GM21717 (cell line): Measurements from ENCODE around the gene PKD1.
A peak's percentile ranks its signal among the peaks of the same experiment; 100 is the strongest.

Experiments
- ATAC-seq: cut with Tn5 transposase; IDR thresholded peaks from one replicate; pipeline ENCODE4 v1.9.1; 2021; ENCODE audit warnings: mild to moderate bottlenecking, moderate library complexity; ENCODE audit not compliant: unreplicated experiment

PKD1 gene

DNA sequence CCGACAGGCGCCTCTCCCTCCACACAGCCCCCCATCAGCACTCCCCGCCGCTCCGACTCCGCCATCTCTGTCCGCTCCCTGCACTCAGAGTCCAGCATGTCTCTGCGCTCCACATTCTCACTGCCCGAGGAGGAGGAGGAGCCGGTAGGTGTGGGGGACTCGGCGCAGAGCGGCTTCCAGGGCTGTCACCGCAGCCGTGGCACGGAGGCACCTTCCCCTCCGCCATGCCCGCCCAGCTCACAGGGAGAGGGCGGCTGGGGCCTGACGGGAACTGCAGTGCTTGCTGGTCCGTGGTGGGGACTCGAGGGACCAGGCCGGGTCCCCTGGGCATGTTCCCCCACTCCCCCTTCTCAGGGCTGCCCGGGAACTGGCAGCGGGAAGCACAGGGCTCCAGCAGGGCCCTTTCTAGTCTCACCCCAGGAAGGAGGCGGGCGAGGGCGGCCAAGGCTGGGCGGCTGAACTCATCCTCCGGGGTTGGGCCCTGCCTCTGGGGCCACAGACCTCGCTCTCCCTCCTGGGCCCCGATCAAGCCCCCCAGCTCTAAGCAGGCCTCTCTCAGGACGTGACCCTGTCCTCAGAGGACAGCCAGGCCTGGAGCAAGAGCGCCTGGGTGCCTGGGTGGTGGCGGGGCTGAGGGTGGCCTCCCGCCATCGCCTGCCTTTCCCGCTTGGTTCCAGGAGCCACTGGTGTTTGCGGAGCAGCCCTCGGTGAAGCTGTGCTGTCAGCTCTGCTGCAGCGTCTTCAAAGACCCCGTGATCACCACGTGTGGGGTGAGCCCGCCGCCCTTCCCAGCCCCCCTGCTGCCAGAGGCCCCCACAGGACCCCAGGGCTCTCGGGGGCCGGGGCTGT lies 35.1 kb upstream of the PKD1 start:
- no peak for ATAC-seq

DNA sequence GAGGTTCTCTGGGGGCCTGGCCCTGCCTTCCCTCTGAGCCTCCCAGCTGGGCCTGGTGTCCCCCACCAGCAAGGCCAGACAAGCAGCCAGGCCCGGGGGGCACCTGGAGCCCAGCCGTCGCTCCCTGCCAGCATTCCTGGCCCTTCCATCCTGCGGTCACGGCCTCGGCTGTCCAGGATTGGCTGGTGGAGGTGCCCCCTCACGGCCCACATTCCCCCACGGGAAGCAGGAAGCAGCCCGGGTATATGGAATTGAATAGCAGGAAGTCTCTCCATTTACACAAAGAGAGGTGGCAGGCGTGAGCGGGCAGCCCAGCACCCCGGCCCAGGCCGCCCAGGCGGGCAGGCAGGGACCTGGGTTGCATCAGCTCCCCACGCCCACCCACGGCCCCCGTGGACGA lies 34.4 kb upstream of the PKD1 start:
- no peak for ATAC-seq

DNA sequence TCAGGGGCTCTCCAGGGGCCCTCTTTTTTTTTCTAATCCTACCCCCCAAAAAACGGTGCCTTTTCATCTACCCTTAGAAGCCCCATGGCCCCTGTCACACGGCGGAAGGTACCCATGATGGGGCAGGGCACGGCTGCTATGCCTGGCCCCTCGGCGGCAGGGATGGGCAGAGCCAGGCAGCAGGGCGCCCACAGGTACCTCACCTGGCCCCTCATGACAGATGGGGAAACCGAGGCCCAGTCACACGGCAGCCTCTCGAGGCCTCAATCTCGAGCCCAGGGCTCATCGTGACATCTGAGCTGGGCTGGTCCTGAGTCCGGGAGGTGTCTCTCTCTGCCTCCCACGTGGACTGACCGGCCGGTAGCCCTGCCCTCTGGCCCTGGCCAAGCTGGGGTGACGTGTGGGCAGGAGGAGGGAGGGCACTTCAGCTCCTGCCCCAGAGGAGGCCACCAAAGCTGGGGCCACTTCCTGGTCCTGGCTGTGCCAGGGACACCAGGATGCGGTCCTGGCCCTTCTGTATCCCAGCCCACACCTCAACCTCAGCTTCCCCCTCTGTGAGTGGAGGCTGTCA lies 31.5 kb upstream of the PKD1 start:
- no peak for ATAC-seq

DNA sequence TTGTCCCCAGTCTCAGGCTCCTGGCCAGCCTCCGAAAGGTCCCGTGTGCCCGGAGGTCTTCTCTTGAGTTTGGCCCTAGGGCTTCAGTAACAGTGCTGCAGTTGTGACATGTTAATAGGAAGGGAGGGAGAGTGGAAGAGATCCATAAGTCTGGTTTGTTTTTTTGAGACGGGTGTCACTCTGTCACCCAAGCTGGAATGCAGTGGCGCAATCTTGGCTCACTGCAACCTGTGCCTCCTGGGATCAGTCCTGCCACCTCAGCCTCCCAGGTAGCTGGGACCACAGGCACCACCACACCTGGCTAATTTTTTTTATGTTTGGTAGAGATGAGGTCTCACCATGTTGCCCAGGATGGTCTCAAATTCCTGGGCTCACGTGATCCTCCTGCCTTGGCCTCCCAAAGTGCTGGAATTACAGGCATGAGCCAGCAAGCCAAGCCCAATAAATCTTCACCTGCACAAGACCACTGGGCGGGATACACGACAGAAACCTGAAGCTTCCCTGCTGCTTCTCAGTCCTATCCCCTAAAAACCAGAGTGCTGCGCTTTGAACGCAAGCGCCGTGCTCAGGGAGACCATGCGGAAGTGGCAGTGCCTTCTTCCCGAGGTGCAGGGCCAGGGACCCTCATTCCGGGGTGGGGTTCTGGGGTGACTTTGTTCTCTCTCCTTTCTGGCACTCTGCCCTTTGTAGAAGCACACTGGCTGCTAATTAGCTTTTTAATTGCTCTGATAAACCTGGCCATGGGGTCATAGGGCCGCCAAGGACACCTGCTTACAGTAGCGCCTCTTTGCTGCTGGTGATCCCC lies 30.8 kb upstream of the PKD1 start:
- no peak for ATAC-seq

DNA sequence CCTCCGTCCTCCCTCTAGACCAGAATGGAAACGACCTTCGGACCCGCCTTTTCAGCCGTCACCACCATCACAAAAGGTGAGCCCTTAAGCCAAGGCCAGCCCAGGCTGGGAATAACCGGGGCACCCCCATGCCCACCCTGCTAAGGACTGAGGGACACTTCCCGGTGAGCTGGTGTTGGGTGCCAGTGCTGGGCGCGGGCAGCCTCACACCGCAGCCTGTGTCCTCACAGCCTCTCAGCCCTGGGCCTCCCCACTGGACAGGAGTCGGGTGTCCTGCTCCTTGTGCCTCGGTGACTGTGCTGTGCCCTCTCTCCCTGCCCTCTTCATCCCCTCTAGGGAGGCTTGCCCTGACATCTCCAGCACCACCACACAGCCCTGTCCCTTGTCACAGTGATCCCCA lies 30.2 kb upstream of the PKD1 start:
- no peak for ATAC-seq

DNA sequence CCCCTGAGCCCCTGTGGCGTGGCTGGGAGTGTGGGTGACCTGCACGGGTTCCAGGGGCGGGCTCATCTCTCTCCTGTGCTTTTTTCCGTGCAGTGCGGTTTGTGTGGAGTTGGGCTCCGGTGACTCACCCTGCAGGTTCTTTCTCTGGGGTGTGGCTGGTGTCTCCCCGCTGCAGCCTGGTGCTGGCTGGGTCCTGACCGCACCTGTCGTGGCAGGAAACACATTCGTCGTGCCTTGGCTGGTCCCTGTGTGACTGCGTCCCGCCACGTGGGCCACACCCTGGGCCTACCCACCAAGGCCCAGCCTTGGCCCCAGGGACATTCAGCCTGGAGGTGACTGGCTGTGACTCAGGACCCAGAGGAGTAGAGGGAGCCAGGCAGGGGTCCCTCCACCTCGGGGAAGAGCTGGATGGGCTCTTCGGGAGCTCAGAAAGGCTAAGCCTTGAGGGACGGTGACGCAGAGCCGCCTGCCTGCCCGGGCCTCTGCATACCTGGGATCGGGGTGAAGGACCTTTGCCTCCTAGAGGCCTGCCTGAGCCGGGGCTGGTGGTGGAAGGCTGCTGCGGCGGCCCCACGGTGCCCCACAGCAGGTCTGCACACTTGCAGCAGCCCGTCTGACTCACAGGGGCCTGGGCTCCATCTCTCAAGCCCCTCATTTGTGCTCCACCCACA lies 27.6 kb upstream of the PKD1 start:
- ATAC-seq: no peak

DNA sequence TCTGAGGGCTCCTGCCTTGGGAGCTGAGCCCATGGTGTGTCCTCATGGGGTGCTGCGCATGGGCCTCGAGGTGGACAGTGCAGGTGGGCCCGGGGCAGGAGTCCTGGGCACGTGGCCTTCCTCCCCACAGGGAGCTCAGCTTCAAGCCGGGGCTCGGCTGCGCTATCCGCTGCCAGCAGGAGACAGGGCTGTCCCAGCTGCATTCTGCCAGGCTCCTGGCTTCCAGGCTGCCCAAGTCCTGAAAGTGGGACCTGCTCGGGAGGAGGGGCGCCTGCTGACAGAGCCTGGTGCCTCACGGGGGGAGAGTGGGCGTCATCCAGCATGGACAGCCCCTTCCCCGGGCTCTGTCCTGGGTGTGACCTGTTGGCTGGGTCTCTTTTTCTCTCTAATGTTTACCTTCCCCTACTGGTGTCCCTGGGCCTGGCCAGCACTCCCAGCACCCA lies 27.0 kb upstream of the PKD1 start:
- ATAC-seq: no peak

DNA sequence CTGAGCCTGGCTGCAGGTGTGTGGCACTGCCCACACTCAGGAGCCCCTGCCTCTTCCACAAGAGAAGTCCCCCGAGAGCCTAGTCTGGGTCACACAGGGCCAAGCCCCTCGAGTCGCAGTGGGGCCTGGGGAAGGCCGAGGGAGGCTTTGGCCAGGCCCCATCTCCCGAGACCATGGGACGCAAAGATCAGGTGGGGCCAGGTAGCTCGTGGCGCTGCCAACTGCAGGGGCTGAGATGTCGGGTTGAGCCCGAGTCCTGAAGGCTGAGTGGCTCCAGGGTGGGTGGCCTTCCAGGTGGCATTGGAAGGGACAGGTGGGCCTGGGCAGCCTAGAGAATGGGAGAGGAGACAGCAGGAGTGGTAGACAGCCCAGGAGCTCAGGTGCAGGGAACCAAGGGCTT lies 26.2 kb upstream of the PKD1 start:
- ATAC-seq: no peak

DNA sequence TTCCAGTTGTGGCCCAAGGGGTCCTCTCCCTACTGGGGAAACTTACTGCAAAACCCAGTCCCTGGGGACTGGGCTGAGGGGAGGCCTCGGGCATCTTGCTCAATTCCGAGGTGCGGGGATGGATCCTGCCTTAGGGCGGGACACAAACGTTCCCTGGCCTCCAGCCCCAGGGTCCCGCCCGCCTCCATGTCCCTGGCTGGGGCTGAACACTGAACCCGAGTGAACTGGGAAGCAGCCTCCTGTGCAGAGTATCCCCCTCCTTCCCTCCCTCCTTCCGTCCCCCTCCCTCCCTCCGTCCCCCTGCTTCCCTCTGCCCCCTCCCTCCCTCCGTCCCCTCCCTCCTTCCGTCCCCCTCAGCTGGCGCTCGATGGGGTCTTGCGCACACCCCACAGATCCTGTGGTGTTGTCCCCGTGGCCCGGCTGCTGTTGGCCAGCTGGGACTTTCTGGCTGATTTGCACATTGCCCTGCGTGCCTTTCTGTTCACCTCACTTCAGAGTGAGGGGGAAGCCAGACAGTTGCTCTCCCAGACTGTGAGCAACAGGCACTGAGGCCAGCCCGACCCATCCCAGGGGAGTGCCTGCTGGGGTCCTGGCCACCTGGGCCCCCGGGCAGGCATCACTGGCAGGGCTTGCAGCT lies 25.3 kb upstream of the PKD1 start:
- ATAC-seq: no peak

DNA sequence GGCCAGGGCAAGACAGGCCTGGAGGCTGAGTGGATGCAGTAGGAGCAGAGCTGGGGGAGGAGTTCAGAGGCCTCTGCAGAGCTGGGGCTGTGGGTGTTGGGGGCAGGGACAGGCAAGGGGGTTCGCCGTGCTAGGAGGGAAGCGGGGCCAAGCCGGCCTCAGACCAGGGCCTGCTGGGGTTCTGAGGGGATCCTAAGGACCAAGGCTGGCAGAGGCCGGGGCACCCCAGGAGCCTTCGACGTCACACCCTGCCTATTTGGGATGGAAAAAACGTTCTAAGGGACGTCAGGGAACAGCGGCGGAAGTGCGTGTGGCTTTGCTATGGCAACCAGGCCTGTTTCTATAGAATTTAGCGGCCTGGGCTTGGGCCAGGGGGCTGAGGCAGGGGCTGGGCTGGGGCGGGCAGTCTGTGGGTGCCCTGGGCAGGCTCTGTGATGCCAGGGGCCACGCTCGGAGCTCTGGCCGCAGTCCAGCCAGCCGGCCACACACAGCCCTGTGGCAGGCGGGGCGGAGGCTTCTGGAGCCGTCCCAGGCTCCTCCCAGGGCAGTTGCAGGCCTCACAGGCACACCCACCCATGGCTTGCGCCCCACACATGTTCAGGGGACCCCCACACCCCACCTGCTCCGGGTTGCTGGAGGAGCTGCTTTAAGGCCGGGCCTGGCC lies 23.6 kb upstream of the PKD1 start:
- no peak for ATAC-seq

DNA sequence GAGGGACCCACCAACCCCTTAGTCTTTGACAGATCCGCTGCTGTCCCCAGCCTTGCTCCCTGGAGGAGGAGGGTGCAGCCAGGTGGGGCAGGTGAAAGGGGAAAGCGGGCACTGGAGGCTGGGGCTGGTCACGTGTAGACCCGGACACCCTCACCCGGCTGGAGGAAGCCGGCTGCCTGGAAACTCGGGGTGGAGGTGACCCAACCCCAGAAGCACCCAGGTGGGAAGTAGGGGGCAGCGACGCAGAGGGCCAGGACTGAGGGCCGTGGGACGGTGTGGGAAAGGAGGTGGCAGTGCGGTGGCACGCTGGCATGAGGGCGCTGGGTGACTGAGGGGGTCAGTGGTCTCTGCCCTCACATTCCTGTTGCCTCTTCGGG lies 22.6 kb upstream of the PKD1 start:
- ATAC-seq: no peak

DNA sequence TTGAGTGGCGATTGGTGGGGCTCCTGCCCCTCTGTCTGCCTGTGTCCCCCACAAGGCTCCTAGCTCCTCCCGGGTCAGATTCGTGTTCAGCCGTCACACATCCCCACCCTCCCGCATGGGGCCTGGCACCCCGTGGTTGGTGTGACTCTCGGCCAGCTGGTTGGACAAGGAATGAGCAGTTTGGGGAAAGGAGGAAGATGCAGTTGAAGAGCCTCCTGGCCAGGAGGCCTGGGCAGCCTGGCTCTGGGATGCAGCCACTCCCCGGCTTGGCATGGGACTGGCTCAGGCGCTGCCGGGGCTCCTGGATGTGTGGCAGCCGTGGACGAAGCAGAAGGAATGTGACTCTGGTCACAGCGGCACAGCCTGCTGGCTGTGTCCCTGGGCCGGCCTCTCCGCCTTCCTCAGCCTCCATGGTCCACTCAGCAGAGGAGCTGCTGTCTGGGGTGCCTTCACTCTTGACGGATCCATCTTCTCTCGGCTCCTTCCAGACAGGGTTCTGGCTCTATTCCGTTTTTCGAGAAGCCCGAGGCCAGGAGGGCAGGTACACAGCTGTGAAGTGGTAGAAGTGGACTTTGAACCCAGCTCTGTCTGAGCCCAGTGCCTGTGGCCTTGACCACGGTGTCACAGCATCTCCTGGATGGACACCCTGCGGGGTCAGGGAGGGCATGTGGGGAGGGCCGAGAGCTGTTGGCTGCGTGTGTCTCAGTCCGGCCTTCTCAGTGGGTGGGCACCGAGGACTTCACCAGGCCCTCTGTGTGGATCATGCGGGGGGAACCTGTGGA lies 22.0 kb upstream of the PKD1 start:
- no peak for ATAC-seq

DNA sequence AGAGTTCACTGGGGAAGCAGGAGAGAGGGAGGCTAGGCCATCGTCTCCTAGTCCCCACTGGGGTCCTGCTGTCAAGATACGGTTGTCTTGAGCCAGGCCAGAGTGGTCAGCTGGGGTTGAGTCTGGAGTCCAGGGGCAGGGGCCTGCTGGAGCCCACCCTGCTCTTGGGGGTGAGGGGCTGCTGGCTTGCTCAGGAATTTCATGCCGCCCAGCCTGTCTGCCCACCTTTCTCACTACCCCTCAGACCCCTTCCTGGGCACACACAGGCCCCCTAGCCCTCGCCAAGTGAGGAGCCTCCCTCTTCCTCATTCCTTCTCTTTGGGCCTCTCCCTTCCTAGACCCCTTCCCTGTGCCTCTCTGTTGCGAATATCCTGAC lies 21.1 kb upstream of the PKD1 start:
- ATAC-seq: no peak

DNA sequence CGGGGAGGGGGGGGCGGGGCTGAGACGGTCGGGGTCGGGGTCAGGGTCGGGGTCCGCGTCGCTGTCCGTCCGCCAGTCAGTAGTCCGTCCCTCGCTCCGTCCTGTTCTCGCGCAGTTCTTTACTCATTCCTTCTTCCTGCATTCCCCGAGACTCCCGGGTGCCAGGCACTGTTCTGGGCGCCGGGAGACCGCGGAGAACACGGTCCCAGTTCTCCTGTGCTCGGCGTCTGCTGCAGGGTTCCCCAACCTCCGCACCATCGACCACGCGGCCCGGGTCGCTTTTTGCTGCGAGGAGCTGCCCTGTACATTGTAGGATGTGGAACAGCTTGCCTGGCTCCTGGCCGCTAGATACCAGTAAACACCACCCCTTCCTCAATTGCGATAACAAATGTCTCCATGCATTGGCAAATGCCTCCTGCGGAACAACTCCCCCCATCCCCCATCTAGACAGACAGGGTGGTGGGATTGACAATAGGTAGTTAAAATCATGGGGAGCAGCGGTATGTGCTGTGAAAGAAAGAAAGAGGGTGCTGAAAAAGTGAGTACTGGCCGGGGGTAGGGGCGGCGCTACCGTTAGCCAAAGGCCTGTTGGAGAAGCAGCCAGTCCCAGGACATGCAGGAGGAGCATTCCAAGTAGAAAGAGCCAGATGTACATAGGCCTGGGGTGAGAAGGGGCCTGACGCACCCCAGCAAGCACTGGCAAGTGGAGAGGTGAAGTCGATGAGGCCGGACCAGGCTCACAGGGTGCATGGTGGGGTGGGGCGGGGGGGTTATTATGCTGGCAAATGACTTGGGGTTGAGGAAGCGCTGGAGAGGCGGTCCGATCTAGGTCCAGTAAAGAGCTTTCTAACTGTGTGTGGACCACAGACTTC lies 20.5 kb upstream of the PKD1 start:
- no peak for ATAC-seq

DNA sequence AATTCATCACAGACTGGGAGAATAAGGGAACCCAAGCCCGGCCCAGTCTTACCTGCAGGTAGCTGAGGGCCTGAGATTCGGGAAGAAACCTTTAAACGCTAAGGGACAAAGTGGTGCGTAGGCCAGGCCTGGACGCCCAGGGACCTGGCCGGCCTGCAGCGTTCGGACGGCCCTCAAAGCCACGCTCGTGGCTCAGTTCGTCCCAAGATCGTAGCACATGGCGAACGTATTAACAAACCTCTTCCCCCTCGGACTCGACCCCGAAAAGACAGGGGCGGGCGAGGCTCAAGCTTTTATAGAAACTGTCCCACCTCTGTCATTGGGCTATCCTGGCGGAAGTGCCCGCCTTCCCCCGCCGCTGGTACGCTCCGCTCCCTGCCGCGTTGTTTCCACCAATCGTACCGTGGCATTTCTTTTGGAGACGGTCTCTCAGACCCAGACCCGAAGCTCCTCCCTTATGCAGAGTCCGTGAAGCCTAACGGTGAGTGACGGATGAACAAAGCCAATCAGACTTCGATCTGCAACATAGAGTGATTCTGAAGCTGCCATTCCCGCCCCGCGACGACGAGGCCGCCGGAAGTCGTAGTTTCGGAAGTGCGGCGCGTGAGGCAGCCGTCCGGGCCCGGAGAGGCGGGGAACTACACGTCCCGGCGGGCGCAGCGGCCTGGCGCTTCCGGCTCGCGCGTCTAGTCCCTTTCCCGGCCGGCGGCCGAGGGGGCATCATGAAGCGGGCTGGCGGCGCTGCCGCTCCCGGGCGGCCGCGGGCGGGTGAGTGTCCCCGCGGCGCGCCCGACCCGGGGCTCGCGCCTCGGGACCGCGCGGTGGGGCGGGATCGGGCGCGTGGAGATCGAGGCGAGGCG lies 19.6 kb upstream of the PKD1 start, which contains the start of gene TRAF7:
TSS of gene TRAF7 (plus strand) at position 692 of the 860 bp plus-strand sequence. CDS start 8,139 bp downstream, outside the sequence.
- ATAC-seq: peak; percentile 75

DNA sequence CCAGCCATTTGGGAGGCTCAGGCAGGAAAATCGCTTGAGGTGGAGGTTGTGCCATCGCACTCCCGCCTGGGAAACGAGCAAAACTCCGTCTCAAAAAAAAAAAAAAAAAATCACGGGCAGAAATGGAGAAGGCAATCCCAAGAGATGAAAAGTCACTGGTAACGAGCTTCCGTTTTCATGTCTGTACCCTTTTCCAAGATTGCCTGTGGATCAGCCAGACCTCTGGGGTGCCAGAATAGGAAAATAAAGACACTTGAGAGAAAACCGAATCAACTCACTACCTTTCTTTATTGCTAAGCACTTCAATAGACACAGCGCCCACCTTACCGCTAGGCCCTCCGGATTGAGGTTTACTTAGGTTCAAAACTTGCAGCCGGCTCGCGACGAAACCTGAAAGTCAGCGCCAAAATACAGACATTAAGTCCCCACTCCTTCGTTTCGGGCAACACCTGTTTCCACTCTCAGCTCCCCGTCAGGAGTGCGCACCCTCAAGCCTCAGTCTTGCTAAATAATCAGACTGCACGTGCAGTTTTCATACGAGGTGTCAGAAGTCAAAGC lies 18.9 kb upstream of the PKD1 start:
- ATAC-seq: no peak
